Measurements from ENCODE around the gene ODAD2. TPM values are rescaled to one million over a fixed set of nuclear protein-coding genes. Genes with fewer than 3 reads are reported as not detected.

ODAD2 gene
- total RNA-seq, 1 donor from 2014 or later, result not detected

DNA sequence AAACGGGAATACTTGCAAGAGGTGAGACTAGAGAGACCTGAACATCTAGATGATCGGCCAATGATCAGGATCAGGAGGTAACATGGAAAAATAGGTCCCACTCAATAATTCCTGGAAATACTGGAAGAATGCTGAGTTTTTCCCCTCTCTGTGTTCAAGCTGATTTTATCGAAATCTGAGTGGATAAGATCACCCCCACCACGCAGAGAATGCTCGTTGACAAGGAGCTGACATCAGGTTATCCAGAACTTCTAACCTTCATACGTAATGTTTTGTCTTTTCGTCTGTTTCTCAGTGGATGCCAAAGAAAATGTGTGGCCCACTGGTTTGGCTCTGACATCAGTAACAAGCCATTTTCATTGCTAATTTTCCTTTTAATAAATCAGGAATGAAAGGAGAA is 194.7 kb downstream of the ODAD2 start:
- Mint-ChIP-seq H3K4me3 (no peak overlapping the region), H3K27ac (no peak overlapping the region), H3K9me3 (no peaks in the 10 kb centered on the region), H3K4me1 (no peaks in the 10 kb centered on the region), H3K36me3 (ENCODE audit: low read depth) (no peaks in the 10 kb centered on the region), H3K27me3 (peaks cover 14% of the 10 kb centered on the region)
- DNase-seq, result no peak
- intact Hi-C loops (cut with micrococcal nuclease), result no loop called here

DNA sequence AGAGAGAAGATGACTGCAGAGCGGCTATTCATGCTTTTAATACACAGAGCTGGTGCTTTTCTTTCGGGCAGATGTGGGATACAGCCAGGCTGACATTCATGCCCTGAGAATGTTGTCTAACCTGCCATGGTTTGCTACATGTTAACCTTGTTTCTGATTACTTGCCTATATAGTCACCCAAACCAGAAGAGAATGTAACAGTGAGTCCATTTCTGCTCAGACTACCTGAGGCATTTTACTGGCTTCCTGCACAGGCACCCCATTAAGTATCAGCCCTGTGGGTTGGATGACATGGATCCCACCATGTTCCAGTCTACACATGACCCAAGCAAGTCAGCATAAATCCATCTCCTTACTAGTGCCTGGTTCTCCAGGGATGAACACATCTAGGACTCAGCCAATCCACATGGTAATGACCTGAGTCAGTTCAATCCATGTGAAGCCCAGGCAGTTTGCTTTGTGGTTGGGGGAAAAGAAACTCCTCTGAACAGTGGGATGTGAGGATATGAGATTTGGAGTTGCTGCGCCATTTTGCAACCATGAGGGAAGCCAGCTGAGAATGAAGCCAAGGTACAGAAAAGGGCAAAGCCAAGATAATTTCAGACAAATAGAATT is 197.6 kb downstream of the ODAD2 start:
- intact Hi-C loops (cut with micrococcal nuclease), result no loop called here
- Mint-ChIP-seq H3K27ac (no peak overlapping the region), H3K4me1 (no peaks in the 10 kb centered on the region), H3K36me3 (ENCODE audit: low read depth) (no peaks in the 10 kb centered on the region), H3K4me3 (no peak overlapping the region), H3K9me3 (no peaks in the 10 kb centered on the region), H3K27me3 (peaks cover 15% of the 10 kb centered on the region)
- DNase-seq, result no peak

DNA sequence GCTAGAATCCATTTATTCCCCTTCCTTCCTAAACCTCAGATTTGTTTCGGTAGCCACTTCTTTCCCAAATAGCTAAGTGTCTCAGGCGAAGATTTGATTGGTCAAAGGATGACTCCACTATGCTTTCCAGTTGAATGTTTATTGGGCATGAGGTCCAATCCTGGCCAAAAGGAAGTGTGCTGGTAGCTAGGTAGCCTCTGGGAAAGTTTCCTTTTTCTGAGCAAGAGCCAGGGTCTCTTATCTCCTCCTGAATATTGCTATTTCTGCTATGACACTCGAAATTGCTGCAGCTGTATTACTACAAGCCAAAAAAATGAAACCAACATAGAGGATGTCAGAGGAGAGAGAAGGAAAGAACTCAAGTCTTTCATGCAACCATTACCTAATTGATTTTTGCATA is 199.8 kb downstream of the ODAD2 start:
- Mint-ChIP-seq H3K27me3 (peaks cover 15% of the 10 kb centered on the region), H3K4me3 (no peak overlapping the region), H3K27ac (no peak overlapping the region), H3K9me3 (no peaks in the 10 kb centered on the region), H3K36me3 (ENCODE audit: low read depth) (no peaks in the 10 kb centered on the region), H3K4me1 (no peaks in the 10 kb centered on the region)
- DNase-seq, result no peak
- intact Hi-C loops (cut with micrococcal nuclease), result no loop called here

DNA sequence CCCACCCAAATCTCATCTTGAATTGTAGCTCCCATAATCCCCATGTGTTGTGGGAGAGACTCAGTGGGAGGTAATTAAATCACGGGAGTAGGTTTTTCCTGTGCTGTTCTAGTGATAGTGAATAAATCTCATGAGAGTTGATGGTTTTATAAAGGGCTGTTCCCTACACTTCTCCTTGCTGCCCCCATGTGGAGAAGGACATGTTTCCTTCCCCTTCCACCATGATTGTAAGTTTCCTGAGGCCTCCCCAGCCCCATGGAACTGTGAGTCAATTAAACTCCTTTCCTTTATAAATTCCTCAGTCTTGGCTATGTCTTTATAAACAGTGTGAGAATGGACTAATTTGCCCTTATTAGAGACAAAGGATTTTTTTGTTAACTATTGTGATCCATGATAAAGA is 204.7 kb downstream of the ODAD2 start:
- H3K4me3 Mint-ChIP-seq, result no peak overlapping the region
- no peak for DNase-seq

DNA sequence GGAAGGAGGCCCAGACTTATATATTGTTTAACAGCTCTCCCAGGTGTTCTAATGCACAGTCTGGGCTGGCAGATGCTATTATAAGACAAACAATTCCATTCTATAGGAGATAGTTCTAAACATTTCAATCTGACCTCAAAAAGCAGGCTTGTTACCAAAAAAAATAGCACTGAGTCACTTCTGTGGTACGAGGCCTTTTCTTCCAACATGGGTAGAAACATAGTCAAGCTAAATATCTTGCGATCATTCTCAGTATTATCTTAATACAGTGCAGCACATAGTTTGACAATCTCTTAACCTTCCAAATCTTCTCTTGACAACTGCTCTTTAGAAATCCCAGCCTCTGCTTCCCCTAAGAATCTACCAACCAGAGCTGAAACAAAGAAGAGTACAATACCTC is 206.7 kb downstream of the ODAD2 start:
- no peak overlapping the region for H3K4me3 Mint-ChIP-seq
- no peak for DNase-seq
- peaks cover 12% of the 10 kb centered on the region for H3K27me3 Mint-ChIP-seq
- H3K4me1 Mint-ChIP-seq, result no peaks in the 10 kb centered on the region
- no peaks in the 10 kb centered on the region for H3K36me3 Mint-ChIP-seq (ENCODE audit: low read depth)
- intact Hi-C loops (cut with micrococcal nuclease), result no loop called here
- H3K27ac Mint-ChIP-seq, result no peak overlapping the region
- H3K9me3 Mint-ChIP-seq, result no peaks in the 10 kb centered on the region

More for the DNA sequence above, 204.7 kb downstream of the ODAD2 start:
- Mint-ChIP-seq H3K36me3 (ENCODE audit: low read depth) (no peaks in the 10 kb centered on the region), H3K27ac (no peak overlapping the region), H3K9me3 (no peaks in the 10 kb centered on the region), H3K4me1 (no peaks in the 10 kb centered on the region), H3K27me3 (peaks cover 10% of the 10 kb centered on the region)
- intact Hi-C loops (cut with micrococcal nuclease), result no loop called here

DNA sequence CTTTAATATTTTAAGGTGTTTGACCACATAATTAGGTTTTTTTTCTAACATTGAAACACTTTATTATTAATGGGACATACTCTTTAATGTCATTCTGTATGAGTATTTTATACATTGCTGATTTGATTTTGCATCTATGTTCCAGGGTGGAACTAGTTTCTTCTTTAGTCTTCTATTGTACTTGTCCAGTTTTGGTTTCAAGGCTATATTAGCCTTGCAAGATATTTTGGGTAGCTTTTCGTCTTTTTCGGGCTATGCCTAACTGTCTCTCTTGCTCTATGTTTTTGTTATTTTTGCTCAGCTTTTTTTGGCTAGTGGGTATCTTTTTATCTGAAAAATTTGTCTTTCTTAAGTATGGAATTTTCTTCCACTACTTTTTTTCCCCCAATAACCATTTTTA is 214.6 kb downstream of the ODAD2 start:
- Mint-ChIP-seq H3K27me3 (peaks cover 16% of the 10 kb centered on the region), H3K4me1 (no peaks in the 10 kb centered on the region), H3K27ac (no peak overlapping the region), H3K4me3 (no peak overlapping the region), H3K36me3 (ENCODE audit: low read depth) (no peaks in the 10 kb centered on the region), H3K9me3 (no peaks in the 10 kb centered on the region)
- intact Hi-C loops (cut with micrococcal nuclease), result no loop called here
- DNase-seq, result no peak

DNA sequence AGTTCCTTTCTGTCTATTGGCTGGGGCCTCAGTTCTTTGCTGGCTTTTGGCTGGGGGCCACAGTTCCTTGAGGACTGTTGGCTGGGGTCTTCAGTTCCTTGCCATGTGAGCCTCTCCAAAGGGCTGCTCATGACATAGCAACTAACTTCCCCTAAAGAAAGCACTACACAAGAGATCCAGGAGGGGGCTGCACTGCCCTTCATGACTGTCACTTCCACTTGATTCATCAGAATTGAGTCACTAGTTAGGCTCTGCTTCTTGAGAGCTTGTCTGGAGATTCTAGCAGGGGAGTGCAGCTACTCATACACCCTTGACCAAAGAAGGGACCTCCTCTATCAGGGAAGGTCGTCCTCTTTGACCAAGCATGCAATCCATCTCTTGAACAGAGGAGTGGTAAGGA is 215.2 kb downstream of the ODAD2 start:
- intact Hi-C loops (cut with micrococcal nuclease), result no loop called here
- Mint-ChIP-seq H3K27me3 (peaks cover 15% of the 10 kb centered on the region), H3K4me1 (no peaks in the 10 kb centered on the region), H3K27ac (no peak overlapping the region), H3K36me3 (ENCODE audit: low read depth) (no peaks in the 10 kb centered on the region), H3K9me3 (no peaks in the 10 kb centered on the region), H3K4me3 (no peak overlapping the region)
- DNase-seq, result no peak

DNA sequence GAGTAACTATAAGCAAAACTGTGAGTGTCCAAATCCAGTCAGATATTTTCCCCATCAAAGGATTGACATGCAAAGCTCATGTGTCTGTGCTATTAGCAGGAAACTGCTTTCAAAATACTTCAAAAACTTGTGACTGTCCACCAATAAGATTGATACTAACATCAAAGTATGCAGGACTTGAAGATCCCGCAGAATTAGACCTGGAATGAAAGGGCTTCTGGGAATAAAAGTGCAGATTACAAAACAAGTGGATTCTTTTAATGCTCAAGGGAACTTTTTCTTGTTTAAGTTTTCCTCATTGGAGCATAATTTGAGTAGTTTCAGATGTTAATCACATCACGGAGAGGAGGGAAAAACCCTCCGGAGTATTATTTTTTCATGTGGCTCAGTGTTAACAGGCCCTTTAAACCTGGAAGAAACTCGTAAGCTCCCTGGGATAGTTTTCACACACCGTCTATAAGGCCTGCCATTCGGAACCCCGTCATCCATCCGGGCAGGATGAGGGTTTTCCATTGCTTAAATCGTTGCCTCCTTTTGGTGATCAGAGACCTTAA is 219.3 kb downstream of the ODAD2 start:
- Mint-ChIP-seq H3K9me3 (no peaks in the 10 kb centered on the region), H3K27ac (no peak overlapping the region), H3K27me3 (peaks cover 10% of the 10 kb centered on the region), H3K4me3 (no peak overlapping the region), H3K4me1 (no peaks in the 10 kb centered on the region), H3K36me3 (ENCODE audit: low read depth) (no peaks in the 10 kb centered on the region)
- no peak for DNase-seq
- intact Hi-C loops (cut with micrococcal nuclease), result no loop called here

DNA sequence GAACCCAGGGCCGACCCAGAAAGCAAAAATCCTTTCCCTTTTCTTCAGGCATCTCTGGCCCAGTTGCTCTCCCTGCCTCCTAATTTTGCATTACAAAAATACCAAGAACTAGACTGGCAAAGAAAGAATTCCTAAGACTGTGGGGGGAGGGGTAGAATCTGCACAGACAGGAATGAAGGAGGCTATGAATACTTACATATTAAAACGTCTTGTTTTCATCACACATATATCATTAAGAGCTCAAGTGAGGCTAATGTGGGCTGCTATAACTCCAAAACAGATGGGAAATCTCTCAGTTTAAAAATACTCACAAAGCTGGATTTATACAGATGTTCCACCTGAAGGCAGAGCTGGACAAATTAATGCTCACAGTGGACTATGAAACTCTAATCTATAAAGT is 224.0 kb downstream of the ODAD2 start:
- Mint-ChIP-seq H3K36me3 (ENCODE audit: low read depth) (no peaks in the 10 kb centered on the region), H3K27ac (no peak overlapping the region), H3K4me3 (no peak overlapping the region), H3K27me3 (peaks cover 24% of the 10 kb centered on the region), H3K9me3 (no peaks in the 10 kb centered on the region), H3K4me1 (peaks cover 3% of the 10 kb centered on the region)
- intact Hi-C loops (cut with micrococcal nuclease), result no loop called here
- DNase-seq, result no peak

DNA sequence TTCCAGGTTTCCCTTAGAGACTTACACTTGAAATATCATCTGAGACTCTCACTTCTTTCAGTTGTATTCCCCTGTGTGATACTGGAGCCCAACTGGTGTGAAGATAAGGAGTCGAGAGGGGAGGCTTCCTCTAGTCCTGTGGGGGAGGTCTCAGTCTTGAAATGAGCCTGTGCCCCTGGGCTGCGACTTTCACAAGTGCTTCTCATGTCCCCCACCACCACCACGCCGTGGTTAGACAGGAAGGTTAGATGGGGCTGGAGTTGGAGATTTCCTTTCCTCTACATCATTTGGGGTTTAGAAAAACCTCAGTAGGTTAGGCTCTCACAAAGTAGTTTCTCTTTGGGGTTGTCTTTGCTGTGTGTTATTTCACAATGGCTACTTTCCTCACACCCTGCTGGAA is 227.6 kb downstream of the ODAD2 start:
- Mint-ChIP-seq H3K36me3 (ENCODE audit: low read depth) (no peaks in the 10 kb centered on the region), H3K27me3 (peaks cover 37% of the 10 kb centered on the region), H3K4me1 (peaks cover 3% of the 10 kb centered on the region), H3K9me3 (no peaks in the 10 kb centered on the region), H3K4me3 (no peak overlapping the region), H3K27ac (no peak overlapping the region)
- intact Hi-C loops (cut with micrococcal nuclease), result no loop called here
- no peak for DNase-seq

DNA sequence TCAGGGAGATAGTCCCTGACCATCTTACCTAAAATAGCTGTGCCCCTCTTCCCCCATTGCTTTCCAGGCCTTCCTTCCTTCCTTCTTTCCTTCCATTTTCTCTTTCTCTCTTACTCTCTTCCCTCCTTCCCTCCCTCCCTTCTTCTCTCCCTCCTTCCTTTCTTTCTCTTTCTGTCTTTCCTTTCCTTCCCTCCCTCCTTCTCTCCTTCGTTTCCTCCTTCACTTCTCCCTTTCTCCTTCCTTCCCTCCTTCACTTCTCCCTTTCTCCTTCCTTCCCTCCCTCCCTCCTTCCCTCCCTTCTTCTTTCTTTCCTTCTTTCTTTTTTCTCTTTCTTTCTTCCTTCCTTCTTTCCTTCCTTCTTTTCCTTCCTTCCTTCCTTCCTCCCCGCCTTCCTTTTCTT is 228.7 kb downstream of the ODAD2 start:
- peaks cover 37% of the 10 kb centered on the region for H3K27me3 Mint-ChIP-seq
- no peaks in the 10 kb centered on the region for H3K36me3 Mint-ChIP-seq (ENCODE audit: low read depth)
- intact Hi-C loops (cut with micrococcal nuclease), result no loop called here
- H3K4me1 Mint-ChIP-seq, result peaks cover 3% of the 10 kb centered on the region
- no peaks in the 10 kb centered on the region for H3K9me3 Mint-ChIP-seq
- DNase-seq, result no peak
- H3K4me3 Mint-ChIP-seq, result no peak overlapping the region
- no peak overlapping the region for H3K27ac Mint-ChIP-seq

All from activated CD4-positive, alpha-beta T cell treated with anti-CD3 and anti-CD28 coated beads, Interleukin-2, amount 10 ng/mL, durations not matched to agents 24 days and 14 days (primary cell).